ENCODE results near the gene POU6F2.

GRCh38 chr7:39051707-39052106, 74.0 kb downstream of the POU6F2 start:
- TF ChIP-seq CTCF (IDR thresholded peaks at IDR 0.05) = no peak
- TF ChIP-seq EZH2 (IDR thresholded peaks at IDR 0.05; ENCODE audit: borderline replicate concordance, insufficient read depth, low read depth, low read length, poor library complexity, severe bottlenecking) = no peak
